ENCODE results near the gene LRRFIP1.

The LRRFIP1 gene

GRCh38 chr2:237759176-237759575 is 131.8 kb downstream of the LRRFIP1 start:
- TF ChIP-seq TEAD4 (IDR thresholded peaks at IDR 0.05) (no peak), YY1 (IDR thresholded peaks at IDR 0.05; ENCODE audit: low read depth) (no peak), FOXM1 (IDR thresholded peaks at IDR 0.05; ENCODE audit: borderline replicate concordance, low read depth) (no peak), CREB1 (IDR thresholded peaks at IDR 0.05; ENCODE audit: low read depth) (no peak)

GRCh38 chr2:237760506-237761502 is 133.4 kb downstream of the LRRFIP1 start:
- no peak for TF ChIP-seq CREB1 (IDR thresholded peaks at IDR 0.05; ENCODE audit: low read depth)
- no peak for TF ChIP-seq NFIC (IDR thresholded peaks at IDR 0.05)
- TF ChIP-seq EP300 (IDR thresholded peaks at IDR 0.05; ENCODE audit: borderline replicate concordance), result no peak

GRCh38 chr2:237763812-237764211 is 136.4 kb downstream of the LRRFIP1 start:
- TF ChIP-seq RAD21 (IDR thresholded peaks at IDR 0.05; ENCODE audit: low read depth), result no peak
- TF ChIP-seq USF1 (IDR thresholded peaks at IDR 0.05), result no peak
- no peak for TF ChIP-seq TEAD4 (IDR thresholded peaks at IDR 0.05)
- TF ChIP-seq ZBTB7A (IDR thresholded peaks at IDR 0.05; ENCODE audit: low read depth), result no peak

DNA sequence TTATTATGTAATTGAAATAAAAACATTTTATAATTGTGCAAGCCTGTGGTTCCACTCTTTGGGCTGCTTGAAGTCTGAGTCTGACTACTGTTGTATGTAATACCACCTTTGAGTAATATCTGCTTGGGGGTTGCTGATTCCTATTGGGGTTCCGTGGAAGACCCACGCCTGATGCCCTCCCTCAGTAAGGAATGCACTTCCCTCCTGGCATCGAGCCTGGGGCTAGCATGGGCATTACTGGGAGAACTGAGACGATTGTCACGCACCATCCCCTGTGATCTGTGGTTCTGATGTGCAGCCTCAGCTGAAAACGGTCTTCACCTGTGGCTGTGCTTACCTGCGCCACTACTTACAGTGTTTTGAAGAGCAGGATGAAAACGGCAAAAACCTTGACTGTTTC is 138.5 kb downstream of the LRRFIP1 start:
- TF ChIP-seq, protein P1, sequence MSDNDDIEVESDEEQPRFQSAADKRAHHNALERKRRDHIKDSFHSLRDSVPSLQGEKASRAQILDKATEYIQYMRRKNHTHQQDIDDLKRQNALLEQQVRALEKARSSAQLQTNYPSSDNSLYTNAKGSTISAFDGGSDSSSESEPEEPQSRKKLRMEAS (IDR thresholded peaks at IDR 0.05), result no peak
- no peak for TF ChIP-seq USF1 (IDR thresholded peaks at IDR 0.05)

DNA sequence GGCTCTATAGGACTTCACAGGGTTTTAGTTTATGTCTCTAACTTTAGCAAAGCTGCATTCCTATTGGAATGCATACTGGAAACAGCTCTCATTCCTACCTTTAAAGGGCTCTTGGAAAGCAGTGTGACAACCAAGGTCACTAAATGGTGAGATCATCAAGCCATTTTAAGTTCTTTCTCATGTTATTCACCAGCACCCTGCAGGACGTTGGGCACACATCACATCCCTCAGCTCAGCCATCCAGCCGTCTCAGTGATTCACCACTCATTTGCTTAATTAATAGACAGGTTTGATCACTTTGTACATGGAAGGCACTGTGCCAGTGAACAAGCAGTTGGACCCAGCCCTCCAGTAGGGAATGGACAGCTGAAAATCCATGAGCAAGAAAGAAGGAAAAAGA is 139.0 kb downstream of the LRRFIP1 start:
- no peak for TF ChIP-seq YY1 (IDR thresholded peaks at IDR 0.05; ENCODE audit: low read depth)
- no peak for TF ChIP-seq CEBPB (IDR thresholded peaks at IDR 0.05)
- TF ChIP-seq, protein P2, sequence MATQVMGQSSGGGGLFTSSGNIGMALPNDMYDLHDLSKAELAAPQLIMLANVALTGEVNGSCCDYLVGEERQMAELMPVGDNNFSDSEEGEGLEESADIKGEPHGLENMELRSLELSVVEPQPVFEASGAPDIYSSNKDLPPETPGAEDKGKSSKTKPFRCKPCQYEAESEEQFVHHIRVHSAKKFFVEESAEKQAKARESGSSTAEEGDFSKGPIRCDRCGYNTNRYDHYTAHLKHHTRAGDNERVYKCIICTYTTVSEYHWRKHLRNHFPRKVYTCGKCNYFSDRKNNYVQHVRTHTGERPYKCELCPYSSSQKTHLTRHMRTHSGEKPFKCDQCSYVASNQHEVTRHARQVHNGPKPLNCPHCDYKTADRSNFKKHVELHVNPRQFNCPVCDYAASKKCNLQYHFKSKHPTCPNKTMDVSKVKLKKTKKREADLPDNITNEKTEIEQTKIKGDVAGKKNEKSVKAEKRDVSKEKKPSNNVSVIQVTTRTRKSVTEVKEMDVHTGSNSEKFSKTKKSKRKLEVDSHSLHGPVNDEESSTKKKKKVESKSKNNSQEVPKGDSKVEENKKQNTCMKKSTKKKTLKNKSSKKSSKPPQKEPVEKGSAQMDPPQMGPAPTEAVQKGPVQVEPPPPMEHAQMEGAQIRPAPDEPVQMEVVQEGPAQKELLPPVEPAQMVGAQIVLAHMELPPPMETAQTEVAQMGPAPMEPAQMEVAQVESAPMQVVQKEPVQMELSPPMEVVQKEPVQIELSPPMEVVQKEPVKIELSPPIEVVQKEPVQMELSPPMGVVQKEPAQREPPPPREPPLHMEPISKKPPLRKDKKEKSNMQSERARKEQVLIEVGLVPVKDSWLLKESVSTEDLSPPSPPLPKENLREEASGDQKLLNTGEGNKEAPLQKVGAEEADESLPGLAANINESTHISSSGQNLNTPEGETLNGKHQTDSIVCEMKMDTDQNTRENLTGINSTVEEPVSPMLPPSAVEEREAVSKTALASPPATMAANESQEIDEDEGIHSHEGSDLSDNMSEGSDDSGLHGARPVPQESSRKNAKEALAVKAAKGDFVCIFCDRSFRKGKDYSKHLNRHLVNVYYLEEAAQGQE (IDR thresholded peaks at IDR 0.05; ENCODE audit: low read depth), result no peak
- no peak for TF ChIP-seq TCF12 (IDR thresholded peaks at IDR 0.05; ENCODE audit: low read depth)
- no peak for TF ChIP-seq FOXM1 (IDR thresholded peaks at IDR 0.05; ENCODE audit: borderline replicate concordance, low read depth)
- no peak for TF ChIP-seq CREB1 (IDR thresholded peaks at IDR 0.05; ENCODE audit: low read depth)
- no peak for TF ChIP-seq EP300 (IDR thresholded peaks at IDR 0.05; ENCODE audit: borderline replicate concordance)
- TF ChIP-seq EGR1 (IDR thresholded peaks at IDR 0.05), result no peak
- TF ChIP-seq RAD21 (IDR thresholded peaks at IDR 0.05; ENCODE audit: low read depth), result no peak
- no peak for TF ChIP-seq ZBTB7A (IDR thresholded peaks at IDR 0.05; ENCODE audit: low read depth)
- no peak for TF ChIP-seq NFIC (IDR thresholded peaks at IDR 0.05)
- TF ChIP-seq, protein P1 (IDR thresholded peaks at IDR 0.05), result no peak
- TF ChIP-seq TAF1 (IDR thresholded peaks at IDR 0.05; ENCODE audit: low read depth), result no peak

- TF ChIP-seq ZBTB7A (IDR thresholded peaks at IDR 0.05; ENCODE audit: low read depth) (no peak), TCF12 (IDR thresholded peaks at IDR 0.05; ENCODE audit: low read depth) (no peak), TAF1 (IDR thresholded peaks at IDR 0.05; ENCODE audit: low read depth) (no peak), USF1 (IDR thresholded peaks at IDR 0.05) (no peak), CREB1 (IDR thresholded peaks at IDR 0.05; ENCODE audit: low read depth) (no peak), EGR1 (IDR thresholded peaks at IDR 0.05) (no peak)
- TF ChIP-seq, protein P2 (IDR thresholded peaks at IDR 0.05; ENCODE audit: low read depth), result no peak
- TF ChIP-seq, protein P1 (IDR thresholded peaks at IDR 0.05), result no peak
Observed at GRCh38 chr2:237772513-237772912, 145.1 kb downstream of the LRRFIP1 start.
